OCI-LY1 (cell line): ENCODE measurements around the gene CIPC.

Experiments
- H2AFZ ChIP-seq: fragments of 200-600 bp; sonication (generic), shearing (Covaris generic); 2 replicates; pipeline ENCODE4 v1.6.0; 2014; ENCODE audit warnings: antibody characterized with exemption, mild to moderate bottlenecking, low read length
- H3F3A ChIP-seq: fragments of 200-600 bp; sonication (generic), shearing (Covaris generic); 2 replicates; pipeline ENCODE4 v1.6.0; 2014; ENCODE audit warnings: mild to moderate bottlenecking, antibody characterized with exemption, low read length, moderate library complexity; ENCODE audit not compliant: insufficient read depth
- H3K27ac ChIP-seq: fragments of 200-600 bp; sonication (generic); 2 replicates; pipeline ENCODE4 v1.5.1; 2014; ENCODE audit warnings: low read length, mixed run types, mild to moderate bottlenecking, low read depth; ENCODE audit not compliant: poor library complexity, severe bottlenecking
- H3K27me3 ChIP-seq: fragments of 200-600 bp; sonication (generic); 2 replicates; pipeline ENCODE4 v1.6.0; 2014; ENCODE audit warnings: antibody characterized with exemption, mild to moderate bottlenecking, low read length, moderate library complexity; ENCODE audit not compliant: insufficient read depth
- H3K36me3 ChIP-seq: fragments of 200-600 bp; sonication (generic); 2 replicates; pipeline ENCODE4 v1.6.1; 2014; ENCODE audit warnings: mild to moderate bottlenecking, antibody characterized with exemption, low read length, moderate library complexity, mixed read lengths; ENCODE audit not compliant: insufficient read depth
- H3K4me1 ChIP-seq: fragments of 200-600 bp; sonication (generic); 2 replicates; pipeline ENCODE4 v1.5.1; 2014; ENCODE audit warnings: mild to moderate bottlenecking, low read length, moderate library complexity; ENCODE audit not compliant: insufficient read depth, severe bottlenecking
- H3K4me2 ChIP-seq: fragments of 200-600 bp; sonication (generic), shearing (Covaris generic); 2 replicates; pipeline ENCODE4 v1.6.1; 2014; ENCODE audit warnings: low read length
- H3K4me3 ChIP-seq: fragments of 200-600 bp; sonication (generic); 2 replicates; pipeline ENCODE4 v1.5.1; 2014; ENCODE audit warnings: low read length, low read depth, mild to moderate bottlenecking, mixed read lengths; ENCODE audit not compliant: poor library complexity, severe bottlenecking
- H3K79me2 ChIP-seq: fragments of 200-600 bp; shearing (Covaris generic); 2 replicates; pipeline ENCODE4 v1.6.1; 2016; ENCODE audit warnings: mixed run types, low read length, mixed read lengths; ENCODE audit not compliant: insufficient read depth
- H3K9ac ChIP-seq: fragments of 200-600 bp; sonication (generic), shearing (Covaris generic); 2 replicates; pipeline ENCODE4 v1.6.1; 2014; ENCODE audit warnings: mild to moderate bottlenecking, low read length, mixed read lengths
- H3K9me2 ChIP-seq: fragments of 200-600 bp; sonication (generic), shearing (Covaris generic); 2 replicates; pipeline ENCODE4 v1.6.1; 2014; ENCODE audit warnings: low read depth, mild to moderate bottlenecking, low read length, mixed read lengths
- H3K9me3 ChIP-seq: fragments of 200-600 bp; shearing (Covaris generic); 2 replicates; pipeline ENCODE4 v1.6.1; 2014; ENCODE audit warnings: low read length, mixed read lengths
- H4K20me1 ChIP-seq: fragments of 200-600 bp; sonication (generic), shearing (Covaris generic); 2 replicates; pipeline ENCODE4 v1.6.0; 2016; ENCODE audit warnings: mild to moderate bottlenecking, low read length; ENCODE audit not compliant: insufficient read depth
- CTCF ChIP-seq: fragments of 200-600 bp; sonication (generic), shearing (Covaris generic); IDR thresholded peaks from 2 replicates; pipeline ENCODE4 v1.5.1; 2017; ENCODE audit warnings: mild to moderate bottlenecking, antibody characterized with exemption, low read length, moderate library complexity, mixed read lengths
- EZH2 ChIP-seq: fragments of 200-600 bp; sonication (generic), shearing (Covaris generic); IDR thresholded peaks from 2 replicates; pipeline ENCODE4 v1.8.0; 2017; ENCODE audit warnings: borderline replicate concordance, mixed run types, mild to moderate bottlenecking, antibody characterized with exemption, low read length, moderate library complexity, mixed read lengths

The CIPC gene

GRCh38 chr14:77155083-77155482, 57.0 kb downstream of the CIPC start:
- TF ChIP-seq CTCF (no peak), EZH2 (no peak)
- Histone ChIP-seq H3K9ac (no peak overlapping the region), H3F3A (no peaks in the 10 kb centered on the region), H3K4me1 (no peaks in the 10 kb centered on the region), H2AFZ (no peak overlapping the region), H3K36me3 (no peaks in the 10 kb centered on the region), H3K9me2 (no peaks in the 10 kb centered on the region), H3K4me2 (no peak overlapping the region), H3K9me3 (no peaks in the 10 kb centered on the region), H4K20me1 (no peaks in the 10 kb centered on the region), H3K27ac (no peak overlapping the region), H3K79me2 (no peaks in the 10 kb centered on the region), H3K27me3 (no peaks in the 10 kb centered on the region), H3K4me3 (no peak overlapping the region)

- Histone ChIP-seq H3K27me3 (no peaks in the 10 kb centered on the region), H2AFZ (no peak overlapping the region), H3F3A (no peaks in the 10 kb centered on the region), H3K9ac (no peak overlapping the region), H3K79me2 (no peaks in the 10 kb centered on the region), H3K4me3 (no peak overlapping the region), H3K9me2 (no peaks in the 10 kb centered on the region), H3K4me1 (no peaks in the 10 kb centered on the region), H3K4me2 (no peak overlapping the region), H3K36me3 (no peaks in the 10 kb centered on the region), H4K20me1 (no peaks in the 10 kb centered on the region), H3K9me3 (no peaks in the 10 kb centered on the region), H3K27ac (no peak overlapping the region)
- no peak for TF ChIP-seq CTCF
- no peak for TF ChIP-seq EZH2
Observed at GRCh38 chr14:77157740-77158139, 59.7 kb downstream of the CIPC start.

GRCh38 chr14:77158175-77158881, 60.3 kb downstream of the CIPC start:
- Histone ChIP-seq H2AFZ (no peak overlapping the region), H4K20me1 (no peaks in the 10 kb centered on the region), H3K9me2 (no peaks in the 10 kb centered on the region), H3K36me3 (no peaks in the 10 kb centered on the region), H3K27ac (no peak overlapping the region), H3K4me2 (no peak overlapping the region), H3K4me1 (no peaks in the 10 kb centered on the region), H3K79me2 (no peaks in the 10 kb centered on the region), H3K4me3 (no peak overlapping the region), H3K9me3 (no peaks in the 10 kb centered on the region), H3K9ac (no peak overlapping the region), H3K27me3 (no peaks in the 10 kb centered on the region), H3F3A (no peaks in the 10 kb centered on the region)
- no peak for TF ChIP-seq EZH2
- no peak for TF ChIP-seq CTCF
